Neural progenitor cell (in vitro differentiated cells): ENCODE results near the gene PTPRU. TPM values are rescaled to one million over a fixed set of nuclear protein-coding genes. Genes with fewer than 3 reads are reported as not detected.

Experiments
- DNase-seq: peaks from one replicate; pipeline ENCODE4 v3.0.0-alpha.2; 2016; ENCODE audit warnings: low spot score
- H2AFZ ChIP-seq: fragments of 200-600 bp; sonication (generic); replicated peaks from 2 replicates; pipeline ENCODE4 v1.6.1; 2016; ENCODE audit warnings: antibody characterized with exemption
- H3F3A ChIP-seq: fragments of 200-600 bp; sonication (generic); 2 replicates; pipeline ENCODE4 v1.6.1; 2016; ENCODE audit warnings: antibody characterized with exemption, low read depth
- H3K27ac ChIP-seq: fragments of 200-600 bp; sonication (generic); 2 replicates; pipeline ENCODE4 v1.5.1; 2016; ENCODE audit warnings: mild to moderate bottlenecking
- H3K27me3 ChIP-seq: fragments of 200-600 bp; sonication (generic); 2 replicates; pipeline ENCODE4 v1.6.1; 2016; ENCODE audit warnings: mild to moderate bottlenecking, moderate library complexity
- H3K36me3 ChIP-seq: fragments of 200-600 bp; sonication (generic); 2 replicates; pipeline ENCODE4 v1.5.1; 2016
- H3K4me1 ChIP-seq: fragments of 200-600 bp; sonication (generic); 2 replicates; pipeline ENCODE4 v1.6.1; 2016; ENCODE audit warnings: mixed run types
- H3K4me2 ChIP-seq: fragments of 200-600 bp; sonication (generic); 2 replicates; pipeline ENCODE4 v1.6.1; 2016
- H3K4me3 ChIP-seq: fragments of 200-600 bp; sonication (generic); 2 replicates; pipeline ENCODE4 v1.5.1; 2016
- H3K79me2 ChIP-seq: fragments of 200-600 bp; sonication (generic); 2 replicates; pipeline ENCODE4 v1.6.1; 2016; ENCODE audit warnings: low read depth
- H3K9ac ChIP-seq: fragments of 200-600 bp; sonication (generic); 2 replicates; pipeline ENCODE4 v1.6.1; 2016
- H3K9me3 ChIP-seq: fragments of 200-600 bp; sonication (generic); 2 replicates; pipeline ENCODE4 v1.5.1; 2016; ENCODE audit warnings: low read depth
- H4K20me1 ChIP-seq: fragments of 200-600 bp; sonication (generic); 2 replicates; pipeline ENCODE4 v1.6.1; 2016; ENCODE audit warnings: low read depth
- H3K27ac Mint-ChIP-seq: 3 replicates; pipeline ENCODE4 v1.8.0; 2021; ENCODE audit warnings: mixed read lengths
- H3K27me3 Mint-ChIP-seq: 2 replicates; pipeline ENCODE4 v1.8.0; 2022; ENCODE audit warnings: low read depth, mild to moderate bottlenecking, inconsistent platforms, moderate library complexity, mixed read lengths; ENCODE audit not compliant: insufficient read depth
- H3K36me3 Mint-ChIP-seq: 3 replicates; pipeline ENCODE4 v1.8.0; 2021; ENCODE audit warnings: mixed read lengths
- H3K4me1 Mint-ChIP-seq: 3 replicates; pipeline ENCODE4 v1.8.0; 2021; ENCODE audit warnings: mixed read lengths
- H3K4me3 Mint-ChIP-seq: 3 replicates; pipeline ENCODE4 v1.8.0; 2021; ENCODE audit warnings: mild to moderate bottlenecking, moderate library complexity, mixed read lengths
- H3K9me3 Mint-ChIP-seq: 3 replicates; pipeline ENCODE4 v1.8.0; 2020; ENCODE audit warnings: mixed read lengths
- EZH2 ChIP-seq: fragments of 200-600 bp; sonication (generic); IDR thresholded peaks from 2 replicates; pipeline ENCODE4 v1.6.1; 2017; ENCODE audit warnings: antibody characterized with exemption, mild to moderate bottlenecking, moderate library complexity
- EZH2phosphoT487 ChIP-seq: fragments of 200-600 bp; sonication (generic); IDR thresholded peaks from 2 replicates; pipeline ENCODE4 v1.6.1; 2017; ENCODE audit warnings: antibody characterized with exemption
- total RNA-seq: library from RNA; depleted of rRNA; stranded (reverse); fragments of >200 nt; gene quantifications from 2 replicates; pipeline ENCODE4 v1.2.3, GENCODE V29; 2015; ENCODE audit warnings: low replicate concordance
- TF ChIP-seq, protein P1 (sequence below): fragments of 200-600 bp; sonication (generic); IDR thresholded peaks from 2 replicates; pipeline ENCODE4 v1.5.1; 2017; ENCODE audit warnings: antibody characterized with exemption, mild to moderate bottlenecking

The PTPRU gene
- total RNA-seq, 1 donor from 2014 or later: 29.5 TPM

DNA sequence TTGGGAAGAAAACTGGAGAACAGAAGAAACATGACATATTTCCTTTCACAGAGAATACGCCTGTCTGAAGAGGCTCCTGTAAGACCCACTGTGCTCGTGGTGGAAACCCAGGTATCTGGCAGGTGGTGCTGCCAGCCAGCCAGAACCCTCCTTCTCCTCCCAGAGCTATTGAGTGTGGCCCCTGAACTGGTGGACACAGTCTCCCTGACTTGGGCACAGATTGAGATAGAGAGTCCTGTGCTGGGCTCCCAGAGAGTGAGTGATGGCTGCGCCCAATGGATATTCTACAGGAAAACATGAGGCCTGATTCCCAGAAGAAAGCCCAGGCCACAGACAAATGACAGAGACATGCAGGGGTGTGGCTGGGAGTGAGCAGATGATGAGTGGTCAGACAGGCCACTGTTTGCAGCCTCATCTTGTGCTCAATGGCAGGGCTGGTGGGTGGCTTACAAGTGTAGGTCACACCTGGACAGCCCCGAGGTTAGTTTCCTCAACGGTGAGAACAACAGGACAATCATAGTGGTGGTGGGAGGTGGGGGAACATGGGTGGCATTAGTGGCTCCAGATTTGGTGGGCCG, 127.9 kb downstream of the PTPRU start:
- no peak overlapping the region for H3K4me3 Mint-ChIP-seq

DNA sequence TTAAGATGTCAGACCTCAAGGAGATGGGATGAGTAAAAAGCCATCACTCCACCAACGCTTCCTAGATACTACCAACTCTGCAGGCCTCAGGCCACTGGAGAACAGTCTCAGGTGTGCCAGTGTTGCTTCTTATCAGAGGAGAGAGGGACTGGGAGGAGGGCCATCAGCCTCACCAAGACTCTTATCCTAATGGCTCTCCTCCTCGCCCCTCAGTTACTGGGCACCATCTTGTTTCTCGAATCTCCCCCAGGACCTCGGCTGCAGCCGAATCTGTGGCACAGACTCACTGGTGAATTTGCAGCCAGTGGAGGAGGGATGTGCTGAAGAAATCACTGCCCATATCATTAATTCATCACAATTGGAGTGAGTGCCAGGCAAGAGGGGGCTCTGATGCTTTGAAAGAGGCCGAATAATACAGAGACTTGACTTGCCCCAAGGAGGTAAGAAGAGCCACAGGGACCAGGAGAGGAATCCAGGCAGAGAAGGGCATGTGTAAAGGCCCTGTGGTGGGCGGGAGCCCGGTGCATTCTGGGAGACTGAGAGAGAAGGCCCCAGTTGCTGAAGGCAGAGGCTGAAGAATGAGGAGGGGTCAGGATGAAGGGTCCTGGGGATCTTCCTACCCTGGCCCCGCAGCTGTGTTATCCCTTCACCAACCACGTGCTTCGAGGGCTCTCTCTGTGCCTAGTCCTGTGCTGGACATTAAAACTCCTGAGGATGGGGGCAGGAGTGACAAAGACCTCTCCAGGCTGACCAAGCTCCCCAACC, 129.8 kb downstream of the PTPRU start:
- no peaks in the 10 kb centered on the region for H3K79me2 ChIP-seq
- no peak overlapping the region for H3K27ac ChIP-seq
- Mint-ChIP-seq H3K36me3 (no peaks in the 10 kb centered on the region), H3K4me1 (peaks cover 3% of the 10 kb centered on the region), H3K27me3 (peaks cover 14% of the 10 kb centered on the region), H3K9me3 (no peaks in the 10 kb centered on the region), H3K4me3 (no peak overlapping the region), H3K27ac (no peak overlapping the region)
- no peaks in the 10 kb centered on the region for H3F3A ChIP-seq
- no peaks in the 10 kb centered on the region for H3K4me1 ChIP-seq
- H3K9ac ChIP-seq: no peak overlapping the region
- TF ChIP-seq, protein P1, sequence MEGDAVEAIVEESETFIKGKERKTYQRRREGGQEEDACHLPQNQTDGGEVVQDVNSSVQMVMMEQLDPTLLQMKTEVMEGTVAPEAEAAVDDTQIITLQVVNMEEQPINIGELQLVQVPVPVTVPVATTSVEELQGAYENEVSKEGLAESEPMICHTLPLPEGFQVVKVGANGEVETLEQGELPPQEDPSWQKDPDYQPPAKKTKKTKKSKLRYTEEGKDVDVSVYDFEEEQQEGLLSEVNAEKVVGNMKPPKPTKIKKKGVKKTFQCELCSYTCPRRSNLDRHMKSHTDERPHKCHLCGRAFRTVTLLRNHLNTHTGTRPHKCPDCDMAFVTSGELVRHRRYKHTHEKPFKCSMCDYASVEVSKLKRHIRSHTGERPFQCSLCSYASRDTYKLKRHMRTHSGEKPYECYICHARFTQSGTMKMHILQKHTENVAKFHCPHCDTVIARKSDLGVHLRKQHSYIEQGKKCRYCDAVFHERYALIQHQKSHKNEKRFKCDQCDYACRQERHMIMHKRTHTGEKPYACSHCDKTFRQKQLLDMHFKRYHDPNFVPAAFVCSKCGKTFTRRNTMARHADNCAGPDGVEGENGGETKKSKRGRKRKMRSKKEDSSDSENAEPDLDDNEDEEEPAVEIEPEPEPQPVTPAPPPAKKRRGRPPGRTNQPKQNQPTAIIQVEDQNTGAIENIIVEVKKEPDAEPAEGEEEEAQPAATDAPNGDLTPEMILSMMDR: no peak
- no peak for TF ChIP-seq EZH2phosphoT487
- TF ChIP-seq EZH2: no peak
- H3K4me2 ChIP-seq: no peak overlapping the region
- H3K9me3 ChIP-seq: no peaks in the 10 kb centered on the region
- H3K27me3 ChIP-seq: no peaks in the 10 kb centered on the region
- no peak overlapping the region for H2AFZ ChIP-seq
- no peak for DNase-seq
- no peaks in the 10 kb centered on the region for H4K20me1 ChIP-seq
- H3K36me3 ChIP-seq: no peaks in the 10 kb centered on the region
- H3K4me3 ChIP-seq: no peak overlapping the region

More for the DNA sequence above, 127.9 kb downstream of the PTPRU start:
- H3K79me2 ChIP-seq: no peaks in the 10 kb centered on the region
- H3K4me2 ChIP-seq: no peak overlapping the region
- no peak overlapping the region for H3K9ac ChIP-seq
- TF ChIP-seq, protein P1: no peak
- no peak for TF ChIP-seq EZH2phosphoT487
- no peak for TF ChIP-seq EZH2
- H4K20me1 ChIP-seq: no peaks in the 10 kb centered on the region
- no peak overlapping the region for H3K4me3 ChIP-seq
- Mint-ChIP-seq H3K36me3 (no peaks in the 10 kb centered on the region), H3K27me3 (peaks cover 10% of the 10 kb centered on the region), H3K9me3 (no peaks in the 10 kb centered on the region), H3K4me1 (peaks cover 7% of the 10 kb centered on the region), H3K27ac (no peak overlapping the region)
- DNase-seq: no peak
- H3K27me3 ChIP-seq: no peaks in the 10 kb centered on the region
- H3K9me3 ChIP-seq: no peaks in the 10 kb centered on the region
- no peak overlapping the region for H2AFZ ChIP-seq
- no peaks in the 10 kb centered on the region for H3K4me1 ChIP-seq
- H3F3A ChIP-seq: no peaks in the 10 kb centered on the region
- H3K36me3 ChIP-seq: no peaks in the 10 kb centered on the region
- no peak overlapping the region for H3K27ac ChIP-seq

DNA sequence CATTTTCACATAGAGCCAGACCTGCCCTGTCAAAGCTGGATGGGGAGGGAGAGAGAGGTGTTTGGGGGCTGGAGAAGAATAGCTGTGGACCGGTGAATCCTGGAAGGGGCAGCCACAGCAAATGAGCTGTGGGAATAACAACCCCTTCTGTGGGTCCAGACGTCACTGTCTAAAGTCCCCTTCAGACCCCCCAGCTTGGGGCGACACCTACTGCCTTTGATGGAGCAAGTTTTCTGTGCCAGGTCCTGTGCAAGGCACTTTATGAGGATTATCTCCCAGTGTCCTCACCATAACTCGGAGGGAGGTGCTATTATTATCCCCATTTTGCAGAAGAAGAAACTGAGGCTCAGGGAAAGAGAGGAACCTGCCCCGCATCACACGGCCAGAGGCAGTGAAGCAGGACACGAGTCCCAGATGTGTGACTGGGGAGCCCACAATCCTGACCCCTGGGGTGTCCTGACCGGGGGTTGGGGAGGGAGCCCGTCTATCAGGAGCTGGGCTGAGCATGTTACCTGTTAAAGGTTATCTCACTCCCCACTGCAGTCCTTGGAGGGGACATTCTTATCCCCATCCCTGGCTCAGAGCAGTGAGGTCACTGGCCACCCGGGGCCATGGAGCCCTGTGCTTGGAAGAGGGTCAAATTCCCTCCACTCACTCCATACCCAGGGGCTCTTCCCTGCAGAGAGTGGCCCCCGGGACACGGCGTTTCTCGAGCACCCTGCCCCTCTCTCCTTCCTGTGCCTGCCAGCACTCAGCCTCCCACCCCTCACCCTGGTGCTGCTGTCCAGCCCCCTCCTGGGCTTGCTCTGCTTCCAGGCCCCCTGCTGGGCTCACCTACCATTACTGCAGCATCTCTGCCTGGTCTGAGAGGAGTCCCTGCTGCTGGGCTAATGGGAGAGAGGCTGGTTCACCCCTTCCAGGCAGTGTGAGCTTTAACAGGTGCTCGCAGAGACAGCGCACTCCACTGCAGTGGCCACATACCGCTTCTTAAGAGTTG, 132.9 kb downstream of the PTPRU start:
- H2AFZ ChIP-seq: no peak overlapping the region
- H3K27me3 ChIP-seq: no peaks in the 10 kb centered on the region
- no peak overlapping the region for H3K9ac ChIP-seq
- H3F3A ChIP-seq: no peaks in the 10 kb centered on the region
- no peaks in the 10 kb centered on the region for H3K36me3 ChIP-seq
- no peak for DNase-seq
- no peaks in the 10 kb centered on the region for H4K20me1 ChIP-seq
- no peak overlapping the region for H3K4me3 ChIP-seq
- Mint-ChIP-seq H3K9me3 (no peaks in the 10 kb centered on the region), H3K27me3 (peaks cover 24% of the 10 kb centered on the region), H3K27ac (no peak overlapping the region), H3K4me3 (no peak overlapping the region), H3K4me1 (no peaks in the 10 kb centered on the region), H3K36me3 (no peaks in the 10 kb centered on the region)
- no peaks in the 10 kb centered on the region for H3K4me1 ChIP-seq
- H3K79me2 ChIP-seq: no peaks in the 10 kb centered on the region
- no peak overlapping the region for H3K27ac ChIP-seq
- no peak overlapping the region for H3K4me2 ChIP-seq
- TF ChIP-seq, protein P1: no peak
- TF ChIP-seq EZH2phosphoT487 (no peak), EZH2 (no peak)
- no peaks in the 10 kb centered on the region for H3K9me3 ChIP-seq
